DND-41 (cell line): Measurements from ENCODE around the gene TGFB1I1.

Source experiments
- EZH2 ChIP-seq: IDR thresholded peaks from 3 replicates; pipeline ENCODE4 v1.6.1; 2012; ENCODE audit warnings: borderline replicate concordance, low read depth, mild to moderate bottlenecking, moderate library complexity, low read length, inconsistent platforms; ENCODE audit not compliant: severe bottlenecking
- TF ChIP-seq, protein P1 (sequence below): IDR thresholded peaks from 2 replicates; pipeline ENCODE4 v1.5.1; 2012; ENCODE audit warnings: borderline replicate concordance, low read length, moderate library complexity, mild to moderate bottlenecking; ENCODE audit not compliant: poor library complexity, severe bottlenecking; ENCODE audit errors: extremely low read depth

DNA sequence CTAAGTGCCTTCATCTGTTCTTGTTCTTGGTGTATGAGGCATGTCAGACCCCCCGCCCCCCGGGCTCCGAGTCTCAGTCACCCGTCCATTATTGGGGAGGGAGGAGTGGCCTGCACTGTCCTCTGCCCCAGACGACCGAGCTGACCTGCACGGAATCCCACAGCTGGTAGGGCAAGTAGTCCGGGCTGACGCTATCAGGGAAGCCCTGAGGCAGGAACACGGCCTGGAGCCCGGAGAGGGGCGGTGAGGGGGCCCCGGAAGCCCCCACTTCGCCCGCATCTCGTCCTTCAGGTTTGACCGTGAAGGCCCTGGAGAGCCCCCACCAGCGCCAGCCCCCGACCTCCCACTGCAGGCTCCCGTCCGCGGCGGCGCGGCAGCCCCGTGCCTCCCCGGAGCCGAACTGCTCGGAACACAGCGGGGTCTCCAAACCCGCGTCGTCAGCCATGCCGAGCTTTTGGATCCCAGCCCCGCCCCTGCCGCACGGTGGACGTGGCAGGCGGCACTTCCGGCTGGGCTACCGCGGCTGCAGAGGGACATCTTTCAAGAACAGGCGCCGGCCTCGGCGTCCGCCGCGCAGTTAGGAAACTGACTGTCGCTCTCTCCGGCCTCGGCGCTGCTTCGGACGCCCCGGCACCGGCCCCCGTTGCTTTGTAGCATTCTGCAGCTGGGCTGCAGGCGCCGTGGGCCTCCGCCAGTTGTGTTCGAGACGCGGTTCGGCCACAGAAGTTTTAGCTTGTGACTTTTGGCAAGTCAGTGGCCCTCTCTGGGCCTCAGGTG, 36.2 kb downstream of the TGFB1I1 start, which contains the start of gene RUSF1:
- TF ChIP-seq, protein P1, sequence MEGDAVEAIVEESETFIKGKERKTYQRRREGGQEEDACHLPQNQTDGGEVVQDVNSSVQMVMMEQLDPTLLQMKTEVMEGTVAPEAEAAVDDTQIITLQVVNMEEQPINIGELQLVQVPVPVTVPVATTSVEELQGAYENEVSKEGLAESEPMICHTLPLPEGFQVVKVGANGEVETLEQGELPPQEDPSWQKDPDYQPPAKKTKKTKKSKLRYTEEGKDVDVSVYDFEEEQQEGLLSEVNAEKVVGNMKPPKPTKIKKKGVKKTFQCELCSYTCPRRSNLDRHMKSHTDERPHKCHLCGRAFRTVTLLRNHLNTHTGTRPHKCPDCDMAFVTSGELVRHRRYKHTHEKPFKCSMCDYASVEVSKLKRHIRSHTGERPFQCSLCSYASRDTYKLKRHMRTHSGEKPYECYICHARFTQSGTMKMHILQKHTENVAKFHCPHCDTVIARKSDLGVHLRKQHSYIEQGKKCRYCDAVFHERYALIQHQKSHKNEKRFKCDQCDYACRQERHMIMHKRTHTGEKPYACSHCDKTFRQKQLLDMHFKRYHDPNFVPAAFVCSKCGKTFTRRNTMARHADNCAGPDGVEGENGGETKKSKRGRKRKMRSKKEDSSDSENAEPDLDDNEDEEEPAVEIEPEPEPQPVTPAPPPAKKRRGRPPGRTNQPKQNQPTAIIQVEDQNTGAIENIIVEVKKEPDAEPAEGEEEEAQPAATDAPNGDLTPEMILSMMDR, result peak; percentile 6
- no peak for TF ChIP-seq EZH2
